Embryonic facial prominence (tissue), 1 donor: Measurements from ENCODE around the gene PRSS2.
"Not testable (repeated sequence)": the region's sequence is repeated elsewhere in the genome, so short reads cannot be mapped to it uniquely, and the experiment has no call there.

Experiments
- DNase-seq: peaks from one replicate; pipeline ENCODE4 v3.0.0-alpha.2; 2016; ENCODE audit errors: extremely low spot score

The PRSS2 gene

DNA sequence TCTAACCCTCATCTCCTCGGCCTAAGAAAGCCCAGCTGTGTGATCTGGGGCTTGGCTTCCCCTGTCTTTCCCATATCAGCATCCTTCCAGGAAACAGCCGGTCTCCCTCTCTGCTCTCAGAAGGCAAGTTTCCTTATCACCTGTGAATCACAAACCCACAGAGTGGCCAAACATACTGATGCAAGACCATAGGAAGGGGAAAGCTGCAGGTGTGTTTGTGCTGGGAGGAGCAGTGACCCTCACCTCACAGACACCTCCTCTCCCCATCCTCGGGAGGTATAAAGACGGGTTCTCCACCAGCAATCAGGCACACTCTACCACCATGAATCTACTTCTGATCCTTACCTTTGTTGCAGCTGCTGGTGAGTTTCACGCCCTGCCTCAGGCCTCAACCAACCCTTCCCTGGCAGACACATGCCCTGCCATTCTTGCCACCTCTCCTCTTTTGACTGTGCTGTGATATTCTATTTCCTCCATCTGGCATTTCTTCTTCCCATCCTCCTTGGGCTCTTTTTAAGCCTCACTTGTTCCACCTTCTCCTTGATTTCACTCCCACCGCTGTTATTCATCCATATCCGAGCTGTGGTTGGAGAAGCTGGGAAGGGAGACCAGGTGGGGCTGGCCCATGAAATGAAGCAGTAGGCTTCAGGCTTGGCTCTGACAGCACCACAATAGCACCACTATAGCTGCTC lies at the start of gene PRSS2:
Gene PRSS2 (plus strand): TSS at position 310 of the 692 bp plus-strand sequence. CDS start 13 bp downstream, at position 323.
- DNase-seq, result no peak

DNA sequence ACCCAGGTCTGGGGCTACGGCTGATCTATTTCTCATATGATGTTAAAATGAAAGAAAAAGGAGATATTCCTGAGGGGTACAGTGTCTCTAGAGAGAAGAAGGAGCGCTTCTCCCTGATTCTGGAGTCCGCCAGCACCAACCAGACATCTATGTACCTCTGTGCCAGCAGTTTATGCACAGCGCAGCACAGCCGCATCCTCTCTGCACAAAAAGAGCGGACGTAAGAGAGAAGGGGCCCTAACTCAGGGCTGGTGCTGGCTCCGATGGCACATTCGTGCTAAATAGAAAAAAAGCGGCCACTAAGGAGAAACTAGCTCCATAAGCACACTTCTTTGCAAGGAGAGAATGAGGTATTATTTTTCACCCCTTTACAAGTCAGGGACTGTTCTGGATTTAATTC lies 49.8 kb upstream of the PRSS2 start:
- no peak for DNase-seq

DNA sequence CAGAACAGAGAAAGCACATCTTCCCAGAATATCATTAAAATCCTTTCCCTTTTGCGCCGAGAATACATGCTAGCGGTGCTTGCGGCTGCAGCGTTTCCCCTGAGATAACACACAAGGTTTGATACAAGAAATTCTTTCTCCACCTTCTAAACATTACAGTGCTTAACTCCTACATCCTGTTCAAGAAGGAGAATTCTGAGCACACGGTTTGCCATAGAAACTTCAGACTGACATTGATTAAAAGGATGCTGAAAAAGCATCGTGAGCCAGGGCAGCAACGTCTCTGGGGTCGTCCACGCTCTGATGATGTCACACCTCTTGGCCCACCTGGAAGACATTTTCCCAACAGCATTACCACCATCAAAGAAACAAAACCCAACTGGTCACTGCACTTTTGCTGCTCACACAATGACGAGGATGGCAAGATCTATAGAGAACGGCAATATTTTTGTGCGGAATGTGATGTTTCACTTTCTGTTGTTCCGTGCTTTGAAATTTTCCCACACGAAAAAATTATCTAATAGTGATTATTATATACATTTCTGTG lies 48.4 kb upstream of the PRSS2 start:
- DNase-seq, result no peak

DNA sequence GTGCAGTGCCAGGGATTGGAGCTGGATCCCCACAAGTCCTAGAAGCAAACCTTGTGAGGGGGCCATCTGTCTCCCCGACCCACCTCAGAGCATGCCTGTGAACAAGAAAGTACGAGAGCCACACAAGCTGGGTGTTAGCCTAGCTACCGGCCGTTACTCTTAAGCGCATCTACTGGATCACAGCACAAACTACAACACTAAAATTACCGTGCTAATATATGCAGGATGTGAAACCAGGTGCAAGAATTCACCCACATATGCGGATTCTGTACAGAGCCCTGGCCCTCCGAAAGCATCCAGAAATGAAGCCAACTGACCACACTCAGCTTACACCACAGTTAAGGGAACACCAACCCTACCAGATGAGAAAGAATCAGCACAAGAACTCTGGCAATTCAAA lies 37.5 kb upstream of the PRSS2 start:
- no peak for DNase-seq

DNA sequence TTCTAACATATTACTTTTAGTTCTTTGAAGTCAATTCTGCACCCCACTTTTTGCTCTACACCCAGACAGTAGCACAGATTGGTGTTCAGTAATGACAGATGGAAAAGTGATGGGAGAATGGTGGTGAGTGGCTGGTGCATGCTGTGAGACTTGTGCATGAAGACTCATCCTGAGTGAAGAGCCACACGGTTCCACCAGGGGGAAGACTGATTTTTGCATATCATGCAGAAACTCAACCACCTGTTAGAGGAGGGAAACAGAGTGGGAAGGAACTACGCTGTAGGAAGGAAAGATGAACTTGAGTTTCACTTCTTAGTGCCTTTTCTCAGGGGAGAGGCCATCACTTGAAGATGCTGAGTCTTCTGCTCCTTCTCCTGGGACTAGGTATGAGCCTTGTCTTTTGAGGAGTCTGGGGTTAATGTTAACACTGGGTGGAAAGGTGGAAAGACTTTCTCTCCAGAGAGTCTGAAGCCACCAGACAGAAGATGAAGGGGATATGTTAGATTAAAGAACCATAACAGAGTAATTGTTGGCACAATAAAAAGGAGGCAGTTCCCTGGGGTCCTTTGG lies 30.8 kb upstream of the PRSS2 start:
- DNase-seq, result no peak

DNA sequence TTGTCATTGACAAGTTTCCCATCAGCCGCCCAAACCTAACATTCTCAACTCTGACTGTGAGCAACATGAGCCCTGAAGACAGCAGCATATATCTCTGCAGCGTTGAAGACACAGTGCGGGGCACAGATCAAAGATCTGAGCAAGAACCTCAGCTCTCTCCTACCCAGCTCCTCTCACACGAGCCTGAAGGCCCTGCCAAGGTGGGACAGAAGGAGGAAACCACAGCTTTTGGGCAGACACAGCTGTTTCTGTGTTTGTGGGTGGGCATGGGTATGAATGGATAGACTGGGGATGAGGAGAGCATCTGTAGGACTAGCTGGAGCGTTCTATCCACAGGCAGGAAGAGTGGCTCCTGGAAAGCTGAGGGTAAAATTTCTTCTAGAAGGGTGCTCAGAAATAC lies 30.0 kb upstream of the PRSS2 start:
- DNase-seq, result no peak

DNA sequence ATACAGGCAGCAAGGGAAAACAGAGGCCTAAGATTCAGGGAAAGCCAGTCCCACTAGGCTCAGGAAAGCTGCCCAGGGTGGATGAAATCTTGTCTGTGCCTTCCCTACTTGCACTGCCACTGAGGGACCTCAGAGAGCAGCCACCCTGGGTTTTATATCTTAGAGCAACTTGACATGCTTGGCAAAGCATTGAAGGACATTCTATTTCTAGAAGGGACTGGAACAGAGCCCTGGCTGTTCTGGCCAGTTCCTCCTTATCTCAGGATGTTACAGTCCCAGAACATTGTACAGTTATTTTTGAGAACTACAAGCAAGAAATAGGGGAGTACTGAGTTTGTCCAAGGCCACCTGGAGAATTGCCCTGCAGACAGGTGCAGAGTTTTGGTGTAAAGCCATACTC lies 28.8 kb upstream of the PRSS2 start:
- not testable (repeated sequence) for DNase-seq

DNA sequence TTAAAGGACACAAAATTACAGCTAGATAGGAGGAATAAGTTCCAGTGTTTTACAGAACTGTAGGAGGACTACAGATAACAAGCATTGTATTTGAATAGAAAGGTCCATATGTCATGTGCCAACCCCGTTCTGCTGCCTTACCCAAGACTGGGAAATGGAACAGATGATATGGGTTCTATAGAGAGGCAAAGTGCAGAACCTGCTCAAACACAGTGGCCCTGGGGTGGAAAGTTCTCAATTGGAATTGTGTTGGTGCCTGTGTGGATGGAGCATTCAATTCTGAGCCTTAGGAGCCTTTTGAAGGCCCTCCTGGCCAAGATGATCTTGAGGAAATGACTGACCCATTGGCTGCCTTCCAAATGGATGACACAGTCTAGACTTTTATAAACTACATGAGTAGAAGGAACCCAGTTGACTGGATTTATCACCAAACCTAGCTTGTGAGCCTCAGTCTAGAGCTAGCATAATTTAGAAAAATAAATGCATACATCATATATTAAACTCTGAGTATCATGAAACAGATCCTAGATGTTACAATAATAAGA lies 25.6 kb upstream of the PRSS2 start:
- DNase-seq, result no peak

DNA sequence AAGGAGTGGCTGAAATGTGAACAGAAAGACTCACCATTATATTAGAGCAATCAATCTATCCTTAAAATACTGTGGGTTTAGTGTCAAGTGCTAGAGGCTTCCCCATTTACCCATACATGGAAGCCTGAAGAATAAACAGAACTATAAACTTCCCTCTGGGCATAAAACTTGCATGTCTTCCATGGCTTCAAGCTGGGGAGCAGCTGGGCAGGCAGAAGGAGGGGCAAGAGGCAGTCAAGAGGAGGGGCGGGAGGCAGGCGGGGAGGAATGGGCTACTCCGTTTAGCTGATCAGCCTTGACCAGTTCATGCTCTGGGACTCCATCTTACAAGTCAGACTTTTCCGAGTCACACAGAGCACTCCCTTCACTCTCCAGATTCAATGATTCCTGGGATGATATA lies 25.0 kb upstream of the PRSS2 start:
- no peak for DNase-seq

DNA sequence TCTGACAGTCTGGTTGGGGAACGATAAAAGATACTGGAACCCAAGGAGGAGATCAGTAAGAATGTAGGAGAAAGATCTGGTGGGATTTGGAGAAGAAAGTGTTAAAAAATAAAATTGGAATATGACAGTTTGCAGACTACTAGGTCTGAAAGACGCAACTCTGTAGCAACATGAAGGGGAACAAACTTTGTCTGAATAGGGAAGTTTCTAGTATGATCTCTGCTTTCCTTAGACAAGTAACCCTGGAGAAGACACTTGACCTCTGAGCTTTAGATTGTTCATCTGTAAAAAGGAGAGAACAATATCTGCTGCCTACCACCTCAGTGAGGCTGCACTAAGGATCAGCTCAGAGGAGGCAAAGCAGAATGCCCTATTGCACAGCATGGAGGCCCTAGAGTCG lies 24.5 kb upstream of the PRSS2 start:
- no peak for DNase-seq

DNA sequence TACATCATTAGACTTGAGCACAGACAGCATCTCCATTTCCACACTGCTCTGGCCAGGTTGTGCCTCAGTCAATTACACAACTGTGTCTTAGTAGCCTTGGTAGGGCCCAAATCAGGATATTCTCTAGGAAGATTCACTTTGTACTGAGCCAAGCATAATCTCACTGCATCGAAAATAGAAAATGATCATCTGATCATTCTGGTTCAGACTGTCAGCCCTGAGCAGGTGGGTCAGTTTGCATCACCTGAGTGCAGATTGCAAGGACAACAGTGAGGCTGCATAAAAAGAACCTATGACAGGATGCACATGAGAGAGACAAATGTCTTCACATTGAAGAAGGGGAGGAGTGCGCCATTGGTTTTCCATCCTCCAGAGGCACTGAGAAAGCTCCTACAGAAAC lies 22.4 kb upstream of the PRSS2 start:
- not testable (repeated sequence) for DNase-seq

DNA sequence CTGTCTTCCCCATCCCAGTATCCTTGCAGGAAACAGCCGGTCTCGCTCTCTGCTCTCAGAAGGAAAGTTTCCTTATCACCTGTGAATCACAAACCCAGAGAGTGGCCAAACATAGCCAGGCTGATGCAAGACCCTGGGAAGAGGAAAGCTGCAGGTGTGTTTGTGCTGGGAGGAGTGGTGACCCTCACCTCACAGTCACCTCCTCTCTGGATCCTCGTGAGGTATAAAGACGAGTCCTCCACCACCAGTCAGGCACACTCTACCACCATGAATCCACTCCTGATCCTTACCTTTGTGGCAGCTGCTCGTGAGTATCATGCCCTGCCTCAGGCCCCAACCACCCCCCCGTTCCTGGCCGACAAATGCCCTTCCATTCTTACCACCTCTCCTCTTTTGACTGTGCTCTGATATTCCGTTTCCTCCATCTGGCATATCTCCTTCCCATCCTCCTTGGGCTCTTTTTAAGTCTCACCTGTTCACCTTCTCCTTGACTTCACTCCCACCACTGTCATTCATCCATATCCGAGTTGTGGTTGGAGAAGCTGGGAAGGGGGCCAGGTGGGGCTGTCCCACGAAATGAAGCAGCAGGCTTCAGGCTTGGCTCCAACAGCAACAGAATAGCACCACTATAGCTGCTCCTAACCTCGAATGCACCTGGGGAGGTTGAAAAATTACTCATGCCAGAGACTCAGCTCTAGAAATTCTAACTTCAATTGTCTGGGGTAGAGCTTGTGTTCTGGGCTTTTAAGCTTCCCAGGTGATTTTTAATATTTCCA lies 21.4 kb upstream of the PRSS2 start, which contains the start of gene PRSS1:
Gene PRSS1 (plus strand): TSS at position 255 of the 776 bp plus-strand sequence. CDS start 13 bp downstream, at position 268.
- DNase-seq, result no peak

DNA sequence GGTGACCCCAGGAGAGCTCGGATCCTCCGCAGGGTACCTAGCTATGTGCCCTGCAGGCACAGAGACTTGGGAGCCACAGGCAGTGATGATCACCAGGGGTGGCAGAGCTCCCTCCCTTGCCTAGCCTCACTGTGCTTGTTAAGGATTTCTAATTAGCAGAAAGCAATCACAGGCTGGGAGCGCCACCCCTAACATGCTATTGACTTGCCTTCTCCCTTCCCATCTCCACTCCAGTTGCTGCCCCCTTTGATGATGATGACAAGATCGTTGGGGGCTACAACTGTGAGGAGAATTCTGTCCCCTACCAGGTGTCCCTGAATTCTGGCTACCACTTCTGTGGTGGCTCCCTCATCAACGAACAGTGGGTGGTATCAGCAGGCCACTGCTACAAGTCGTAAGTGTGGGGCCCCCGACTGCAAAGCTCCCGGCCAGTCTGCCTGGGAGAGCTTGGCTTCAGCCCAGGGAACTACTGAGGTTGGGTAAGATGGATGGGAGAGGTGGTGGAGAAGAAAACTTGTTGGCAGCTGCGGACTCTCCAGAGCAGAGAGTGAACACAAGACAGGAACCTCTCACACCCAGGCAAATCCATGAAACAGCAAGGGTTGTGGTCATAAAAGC lies 20.3 kb upstream of the PRSS2 start:
- no peak for DNase-seq

DNA sequence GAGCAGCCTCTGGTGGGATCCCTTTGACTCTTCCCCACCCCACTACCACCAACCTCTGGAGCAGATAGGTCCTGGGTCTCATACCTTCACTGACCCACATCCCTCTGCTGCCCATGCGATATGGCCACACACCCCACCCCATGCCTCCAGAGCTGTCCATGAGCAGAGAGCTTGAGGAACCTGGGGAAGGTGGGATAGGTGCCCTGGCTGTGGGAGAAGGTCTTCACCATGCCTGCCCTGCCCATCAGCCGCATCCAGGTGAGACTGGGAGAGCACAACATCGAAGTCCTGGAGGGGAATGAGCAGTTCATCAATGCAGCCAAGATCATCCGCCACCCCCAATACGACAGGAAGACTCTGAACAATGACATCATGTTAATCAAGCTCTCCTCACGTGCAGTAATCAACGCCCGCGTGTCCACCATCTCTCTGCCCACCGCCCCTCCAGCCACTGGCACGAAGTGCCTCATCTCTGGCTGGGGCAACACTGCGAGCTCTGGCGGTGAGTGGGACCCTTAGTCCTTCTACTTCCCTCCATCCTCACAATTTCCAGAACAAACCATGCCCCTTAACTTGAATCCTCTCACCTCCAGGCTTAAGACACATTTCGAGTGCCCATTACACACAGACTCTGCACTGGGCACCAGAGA lies 19.1 kb upstream of the PRSS2 start:
- DNase-seq, result not testable (repeated sequence)

DNA sequence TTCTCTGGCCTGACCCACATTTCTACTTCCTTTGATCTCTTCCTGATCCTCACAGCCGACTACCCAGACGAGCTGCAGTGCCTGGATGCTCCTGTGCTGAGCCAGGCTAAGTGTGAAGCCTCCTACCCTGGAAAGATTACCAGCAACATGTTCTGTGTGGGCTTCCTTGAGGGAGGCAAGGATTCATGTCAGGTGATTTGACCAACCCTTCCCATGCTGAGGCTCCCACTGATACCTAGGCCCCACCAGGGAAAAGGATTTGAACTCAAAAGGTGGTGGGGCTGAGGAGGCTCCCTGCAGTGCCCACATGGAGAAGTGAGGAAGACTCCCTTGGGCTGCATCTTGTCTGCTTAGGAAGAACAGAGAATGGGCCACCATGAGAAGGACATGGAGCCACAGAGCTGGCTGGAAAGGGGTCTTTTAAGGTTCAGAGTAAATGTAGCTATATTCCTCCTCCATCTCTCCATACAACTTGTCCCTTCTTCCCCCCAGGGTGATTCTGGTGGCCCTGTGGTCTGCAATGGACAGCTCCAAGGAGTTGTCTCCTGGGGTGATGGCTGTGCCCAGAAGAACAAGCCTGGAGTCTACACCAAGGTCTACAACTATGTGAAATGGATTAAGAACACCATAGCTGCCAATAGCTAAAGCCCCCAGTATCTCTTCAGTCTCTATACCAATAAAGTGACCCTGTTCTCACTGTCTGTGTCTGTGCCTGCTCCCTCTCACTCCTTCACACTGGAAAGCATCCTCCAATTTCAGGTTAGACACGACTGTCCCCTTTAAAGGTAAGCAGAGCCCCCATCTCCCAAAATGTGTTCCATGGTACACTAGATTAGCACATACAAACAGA lies 18.2 kb upstream of the PRSS2 start:
- no peak for DNase-seq

DNA sequence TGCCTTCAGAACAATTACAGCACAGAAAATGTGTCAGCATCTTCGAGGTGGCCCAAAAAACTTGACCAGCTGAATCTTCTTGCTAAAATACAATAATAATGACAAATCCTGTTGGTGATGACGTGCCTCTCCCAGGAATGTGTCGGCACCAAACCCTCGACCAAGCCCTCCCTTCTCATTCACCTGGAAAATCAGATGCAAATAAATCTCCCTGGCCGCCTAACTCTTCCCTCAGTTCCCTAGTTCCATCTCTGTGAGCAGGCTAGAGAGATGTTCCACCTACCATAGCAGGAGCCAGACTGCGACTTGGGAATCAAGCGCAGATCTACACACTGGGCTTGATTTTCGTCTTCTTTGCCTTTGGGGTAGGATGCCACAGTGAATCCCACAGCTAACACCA lies 17.4 kb upstream of the PRSS2 start:
- no peak for DNase-seq

DNA sequence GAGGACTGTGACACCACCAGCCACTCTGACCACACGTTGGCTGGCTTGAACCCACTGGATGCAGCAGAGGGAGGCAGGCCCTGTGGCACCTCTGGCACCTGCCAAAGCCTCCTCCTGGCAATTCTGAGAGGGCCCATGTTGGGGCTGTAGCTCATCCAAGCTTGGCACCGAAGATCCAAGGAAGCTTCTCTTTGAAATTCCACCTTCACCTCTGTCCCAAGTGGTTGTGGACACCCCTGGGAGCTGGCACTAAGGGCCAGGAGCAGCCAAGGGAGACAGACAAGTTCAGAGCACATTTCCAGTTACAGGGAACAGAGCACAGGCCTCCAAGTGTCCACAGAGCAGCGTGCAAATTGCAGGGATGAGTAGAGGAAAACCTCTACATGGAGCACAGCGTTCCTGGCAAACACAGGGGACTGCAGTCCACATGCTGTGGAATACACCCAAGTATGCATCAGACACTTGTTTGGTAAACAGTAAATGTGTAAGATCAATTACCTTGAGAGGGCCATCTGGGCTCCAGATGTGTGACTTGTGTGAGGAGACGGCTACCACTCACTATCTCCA lies 16.8 kb upstream of the PRSS2 start:
- DNase-seq, result not testable (repeated sequence)

DNA sequence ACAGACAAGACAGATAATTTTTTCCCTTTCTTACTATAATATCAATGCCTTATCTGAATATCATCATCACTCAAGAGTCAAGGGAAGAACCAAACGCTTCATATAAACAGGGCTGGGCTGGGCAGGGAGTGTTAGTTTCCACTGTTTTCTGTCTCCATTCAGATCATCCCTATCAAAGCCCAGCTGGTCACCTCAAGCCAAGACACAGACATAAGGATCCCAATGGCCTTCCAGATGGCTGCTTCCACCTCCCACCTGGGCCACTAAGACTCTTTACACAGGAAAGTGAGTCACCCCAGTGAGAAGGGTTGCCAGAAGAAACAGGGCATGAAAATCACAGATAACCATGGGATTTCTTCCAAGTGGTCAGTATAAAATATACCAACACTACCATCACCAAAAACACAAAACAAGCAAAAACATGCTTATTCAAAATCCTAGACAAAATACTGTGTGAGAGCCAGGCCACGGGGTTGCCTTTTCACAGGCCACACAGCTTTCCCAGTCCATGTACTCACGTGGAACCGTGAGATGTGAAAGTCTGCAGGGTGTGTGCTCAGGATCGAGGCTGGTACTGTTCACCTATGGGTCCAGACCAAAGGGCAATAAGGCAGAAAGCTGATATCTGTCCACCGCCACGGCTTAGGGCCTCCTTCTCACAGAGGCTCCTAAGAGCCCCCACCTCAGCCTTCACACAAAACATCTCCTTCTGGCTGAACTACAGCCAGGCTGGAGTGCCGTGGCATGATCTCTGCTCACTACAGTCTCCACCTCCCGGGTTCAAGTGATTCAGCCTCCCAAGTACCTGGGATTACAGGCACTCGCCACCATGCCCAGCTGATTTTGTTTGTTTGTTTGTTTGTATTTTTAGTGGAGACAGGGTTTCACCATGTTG lies 15.8 kb upstream of the PRSS2 start:
- no peak for DNase-seq

DNA sequence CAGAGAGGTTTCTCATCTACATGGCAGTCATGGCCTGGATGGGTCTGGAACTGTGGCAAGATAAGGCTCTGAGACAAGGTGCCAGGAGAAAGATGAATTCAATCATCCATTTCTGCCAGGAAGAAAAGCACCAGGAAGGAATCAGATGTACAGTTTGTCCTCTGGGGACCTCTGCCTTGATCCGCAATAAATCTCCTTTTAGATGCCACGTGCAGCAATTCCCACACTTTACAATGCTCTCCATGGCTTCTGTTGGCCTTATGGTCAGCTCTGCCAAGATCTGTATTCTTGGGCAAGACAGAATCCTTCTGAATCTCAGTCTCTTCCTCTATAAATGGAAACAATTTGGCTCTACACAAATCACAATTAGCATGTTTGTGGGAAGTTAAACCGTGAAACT lies 12.5 kb upstream of the PRSS2 start:
- not testable (repeated sequence) for DNase-seq
